Left ventricle myocardium superior (tissue), 1 donor: Measurements from ENCODE around the gene IL17D. TPM values are rescaled to one million over a fixed set of nuclear protein-coding genes. Genes with fewer than 3 reads are reported as not detected.
"Not testable (repeated sequence)": the region's sequence is repeated elsewhere in the genome, so short reads cannot be mapped to it uniquely, and the experiment has no call there.

ENCODE experiments used
- ATAC-seq: fragments of 200-7000 bp; cut with Tn5 transposase; one replicate; pipeline ENCODE4 v1.9.1; 2020; ENCODE audit warnings: mild to moderate bottlenecking, moderate library complexity
- DNase-seq: peaks from one replicate; pipeline ENCODE4 v3.0.0-alpha.2; 2020
- intact Hi-C: fragments of 100-400 bp; cut with micrococcal nuclease; formaldehyde crosslinking; loops from one replicate; pipeline ENCODE4 v1.11.0; 2022
- long read RNA-seq: library from polyadenylated mRNA; unstranded; transcript quantifications from one replicate; pipeline ENCODE4 v2.0.0, GENCODE V29; 2021
- total RNA-seq: library from RNA; stranded (reverse); fragmentation: NEBNext Ultra II Directional; extraction: Animal tissue kit (Norgen Biotek cat#: 25700); gene quantifications from one replicate; pipeline ENCODE4 v1.2.1, GENCODE V29; 2021
- donor health status: DM: no; HTN: yes; CAD: no; lungs with severe emphysema.

Gene IL17D, protein sequence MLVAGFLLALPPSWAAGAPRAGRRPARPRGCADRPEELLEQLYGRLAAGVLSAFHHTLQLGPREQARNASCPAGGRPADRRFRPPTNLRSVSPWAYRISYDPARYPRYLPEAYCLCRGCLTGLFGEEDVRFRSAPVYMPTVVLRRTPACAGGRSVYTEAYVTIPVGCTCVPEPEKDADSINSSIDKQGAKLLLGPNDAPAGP
- 0.55 TPM for total RNA-seq
- long read RNA-seq, partial matches to known transcripts, result 0 of 2 reads
- long read RNA-seq, other reads (novel, unspliced or antisense), result 2 of 2 reads

DNA sequence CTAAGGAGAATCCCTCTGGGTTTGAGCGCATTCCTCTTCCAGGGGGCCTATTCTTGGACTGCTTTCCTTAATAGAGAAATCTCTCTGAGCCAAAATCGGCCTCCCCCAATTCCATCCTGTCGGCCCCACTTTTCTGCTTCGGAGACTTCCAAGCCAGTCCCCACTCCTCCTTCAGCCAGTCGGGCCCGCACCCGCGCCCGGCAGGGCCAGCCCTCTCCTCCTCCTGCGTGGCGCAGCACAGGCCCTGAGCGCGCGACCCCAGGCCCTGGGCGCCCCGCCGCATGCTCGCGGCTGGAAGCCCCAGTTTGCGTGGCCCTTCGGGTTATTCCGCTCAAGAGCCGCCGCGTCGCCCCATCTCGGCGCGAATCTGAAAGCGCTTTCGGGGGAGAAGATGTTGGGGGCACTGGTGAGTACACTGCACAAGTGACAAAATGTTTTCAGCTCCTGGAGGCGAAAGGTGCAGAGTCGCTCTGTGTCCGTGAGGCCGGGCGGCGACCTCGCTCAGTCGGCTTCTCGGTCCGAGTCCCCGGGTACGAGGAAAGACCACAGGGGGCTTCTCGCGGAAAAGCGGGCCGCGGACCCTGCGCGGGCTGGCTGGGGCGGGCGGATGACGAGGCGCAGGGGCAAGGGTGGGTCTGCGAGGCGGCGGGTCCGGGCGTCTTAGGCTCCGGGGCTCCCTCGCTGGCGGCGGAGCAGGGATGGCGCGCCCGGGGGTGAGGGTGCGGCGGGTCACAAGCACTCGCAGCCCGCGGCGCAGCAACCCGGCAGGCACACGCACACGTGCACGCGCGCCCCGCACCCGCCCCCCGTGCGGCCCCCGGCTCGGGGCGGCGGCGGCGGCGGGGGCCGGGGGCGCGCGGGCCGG is at the start of gene IL17D:
Gene IL17D, plus strand, starts transcription at position 785 of the 865 bp plus-strand sequence. CDS start 303 bp downstream, outside the sequence.
- ATAC-seq, result peak; percentile 44
- peak; percentile 57 for DNase-seq
- intact Hi-C loops, result no loop called here

DNA sequence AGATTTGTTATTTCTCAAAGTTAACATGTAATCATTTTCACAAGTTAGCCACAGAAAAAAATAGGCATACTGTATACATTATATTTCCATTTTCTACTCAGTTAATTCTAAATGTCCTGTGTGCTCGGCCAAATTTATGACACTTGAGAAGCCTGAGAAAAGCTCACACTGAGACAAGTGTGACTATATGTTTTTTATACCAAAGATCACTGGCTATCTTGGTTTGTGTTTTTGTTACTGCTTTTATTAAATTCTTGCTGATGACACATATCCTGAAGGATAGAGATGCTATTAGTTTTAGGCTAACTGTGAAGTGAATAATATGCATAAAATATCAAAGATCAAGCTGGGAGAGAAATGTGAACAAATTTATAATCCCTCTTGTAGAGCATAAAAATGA is 49.3 kb upstream of the IL17D start:
- intact Hi-C loops, result no loop called here
- DNase-seq (no peak), ATAC-seq (no peak)

- intact Hi-C loops, result no loop called here
- ATAC-seq (no peak), DNase-seq (no peak)
Measured at GRCh38 chr13:20658451-20659040, 45.0 kb upstream of the IL17D start.

- intact Hi-C loops, result no loop called here
- ATAC-seq (no peak), DNase-seq (no peak)
Measured at GRCh38 chr13:20664351-20664750, 39.1 kb upstream of the IL17D start.

DNA sequence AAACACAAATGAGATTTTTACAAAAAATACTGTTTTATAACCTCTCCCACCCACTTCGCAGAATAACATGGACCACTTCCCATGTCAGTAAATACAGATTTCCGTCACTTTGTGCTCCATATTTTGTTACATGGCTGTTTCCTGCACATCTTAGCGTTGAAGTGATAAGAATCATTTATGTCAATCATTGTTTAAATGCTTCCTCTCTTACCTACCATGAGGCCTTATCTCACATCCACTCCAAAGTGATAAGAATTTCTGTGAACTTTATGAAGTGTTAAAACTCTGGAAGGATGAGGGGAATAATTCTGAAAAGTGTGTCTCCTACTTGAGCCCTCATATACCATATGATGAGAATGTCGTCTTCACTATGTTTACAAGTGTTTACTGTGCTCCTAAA is 36.6 kb upstream of the IL17D start:
- ATAC-seq, result no peak
- DNase-seq, result no peak
- intact Hi-C loops, result no loop called here

DNA sequence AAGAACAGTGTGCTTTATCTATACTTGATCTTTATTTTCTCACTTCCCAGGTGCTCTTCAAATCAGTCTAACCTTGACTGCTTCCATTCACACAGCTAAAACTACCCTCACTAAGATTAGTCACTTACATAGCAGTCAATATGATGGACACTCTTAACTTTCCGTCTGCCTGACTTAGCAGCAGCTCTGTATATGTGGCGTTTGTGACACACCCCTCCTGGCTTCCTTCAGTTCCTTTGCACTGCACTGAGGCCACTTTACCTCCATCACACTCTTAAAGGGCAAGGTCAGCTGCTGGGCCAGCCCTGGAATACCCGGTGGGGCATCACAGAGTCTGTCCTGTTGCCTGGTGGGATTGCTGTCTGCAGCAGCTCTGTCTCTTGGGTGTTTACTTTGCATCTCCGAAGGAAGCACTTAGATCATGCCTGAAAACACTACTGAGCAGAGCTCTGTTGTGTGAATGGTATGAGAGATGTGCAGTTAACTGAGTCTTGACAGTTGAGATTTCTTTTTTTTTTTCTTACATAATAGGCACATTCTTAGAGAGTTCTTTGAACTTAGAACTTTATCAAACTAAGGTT is 35.6 kb upstream of the IL17D start:
- DNase-seq (no peak), ATAC-seq (no peak)
- intact Hi-C loops, result no loop called here

DNA sequence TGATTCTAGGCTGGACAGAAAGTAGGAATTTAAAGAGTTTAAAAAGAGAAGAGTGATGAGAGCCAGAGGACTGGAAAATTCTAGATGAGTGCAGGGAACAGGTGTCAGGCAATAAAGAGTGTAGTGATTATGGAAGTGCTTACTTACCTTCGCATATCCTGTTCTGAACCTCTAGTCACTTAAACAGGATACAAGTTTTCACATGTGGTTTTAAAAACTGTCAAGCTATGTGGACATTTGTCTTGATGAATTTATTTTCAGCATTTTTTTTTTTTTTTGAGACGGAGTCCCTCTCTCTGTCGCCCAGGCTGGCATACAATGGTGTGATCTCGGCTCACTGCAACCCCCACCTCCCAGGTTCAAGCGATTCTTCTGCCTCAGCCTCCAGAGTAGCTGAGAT is 34.3 kb upstream of the IL17D start:
- ATAC-seq, result no peak
- no peak for DNase-seq
- intact Hi-C loops, result no loop called here

DNA sequence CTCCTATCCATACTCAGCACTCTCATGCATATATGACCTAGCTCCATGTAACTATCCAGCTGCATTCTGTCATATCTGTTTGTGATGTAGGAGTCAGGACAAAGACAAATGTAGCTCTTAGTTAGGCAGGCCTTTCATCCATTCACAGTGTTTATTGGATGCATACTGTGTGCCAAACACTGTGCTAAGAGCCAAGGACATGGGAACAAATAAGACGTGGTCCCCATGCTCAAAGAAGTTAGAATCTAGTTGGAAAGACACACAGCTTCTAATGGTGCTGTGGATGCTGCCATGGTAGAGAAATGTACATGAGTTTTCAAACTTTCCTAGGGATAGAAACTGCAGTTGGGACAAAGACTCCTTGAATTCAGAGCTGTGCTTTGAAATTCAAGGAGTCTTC is 31.7 kb upstream of the IL17D start:
- ATAC-seq (no peak), DNase-seq (no peak)
- intact Hi-C loops, result no loop called here

GRCh38 chr13:20672772-20673171 is 30.7 kb upstream of the IL17D start:
- intact Hi-C loops, result no loop called here
- DNase-seq (no peak), ATAC-seq (peak; percentile 56)

- intact Hi-C loops, result no loop called here
- ATAC-seq (no peak), DNase-seq (no peak)
Measured at GRCh38 chr13:20673715-20674114, 29.8 kb upstream of the IL17D start.

DNA sequence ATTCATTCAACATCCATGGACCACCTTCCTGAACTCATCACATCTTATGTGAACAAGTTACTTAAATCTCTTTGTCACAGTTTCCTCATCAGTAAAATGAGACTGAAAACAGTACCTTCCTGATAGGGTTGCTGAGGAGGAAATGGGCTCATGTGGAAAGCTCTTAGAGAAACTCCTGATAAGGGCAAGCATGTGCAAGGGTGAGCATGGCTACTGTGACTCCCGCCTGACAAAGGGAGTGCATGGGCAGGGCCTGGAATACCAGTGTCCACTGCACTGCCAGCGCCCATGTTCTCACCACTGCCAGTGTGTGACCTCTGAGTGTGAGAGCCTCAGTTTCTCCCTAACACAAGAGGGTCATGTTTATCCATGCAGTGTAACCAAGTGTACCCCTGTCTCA is 27.3 kb upstream of the IL17D start:
- DNase-seq (no peak), ATAC-seq (no peak)
- intact Hi-C loops, result no loop called here

DNA sequence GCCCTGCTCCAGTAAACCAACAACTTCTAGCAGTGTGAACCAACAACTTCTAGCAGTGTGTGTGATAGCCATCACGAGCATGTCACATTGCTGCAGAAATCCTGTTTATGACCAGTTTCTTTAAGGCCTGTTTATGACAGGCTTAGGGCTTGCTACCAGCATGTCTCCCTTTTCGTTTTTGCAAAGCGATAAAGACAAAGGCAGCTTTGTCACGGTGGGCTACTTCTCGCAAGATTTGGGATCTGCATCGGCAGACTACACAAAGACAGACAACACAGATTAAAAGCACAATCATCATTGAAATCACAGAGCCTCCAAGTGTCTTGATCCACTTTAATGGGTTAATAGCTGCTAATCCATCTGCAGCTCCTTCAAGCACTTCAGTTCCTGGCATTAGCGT is 24.9 kb upstream of the IL17D start:
- ATAC-seq, intact Hi-C loops, DNase-seq: not testable (repeated sequence)

GRCh38 chr13:20679879-20680278 is 23.6 kb upstream of the IL17D start:
- intact Hi-C loops, result no loop called here
- no peak for ATAC-seq
- no peak for DNase-seq

DNA sequence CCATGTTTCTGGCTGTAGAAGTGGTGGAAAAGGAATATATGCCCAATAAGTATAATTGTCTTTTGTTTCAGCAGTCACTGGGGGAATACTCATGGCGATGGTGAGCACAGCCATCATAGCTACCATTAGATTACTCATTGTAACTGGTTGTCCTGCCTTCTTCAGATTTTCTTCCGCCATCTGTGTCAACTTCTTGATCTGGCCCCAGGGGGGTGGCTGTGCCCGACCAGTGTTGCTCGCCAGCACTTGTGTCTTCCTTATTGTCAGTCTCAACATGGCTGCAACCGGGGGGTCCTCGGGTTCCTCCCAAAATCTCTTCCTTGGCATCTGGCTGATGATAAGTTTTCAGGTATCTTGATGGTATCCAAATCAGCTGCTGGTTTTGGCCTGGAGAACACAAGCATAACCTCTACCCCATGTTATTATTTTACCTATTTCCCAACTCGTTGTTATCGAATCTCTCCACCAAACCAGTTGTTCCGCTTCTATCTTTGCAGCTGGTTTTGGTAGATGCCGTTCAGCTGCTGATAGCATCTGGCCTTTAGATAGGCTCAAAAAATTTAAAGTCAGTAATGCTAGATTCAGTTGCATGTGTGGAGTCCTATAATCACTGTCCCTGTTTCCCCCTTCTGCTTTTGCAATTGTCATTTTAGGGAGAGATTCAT is 23.0 kb upstream of the IL17D start:
- intact Hi-C loops, result no loop called here

DNA sequence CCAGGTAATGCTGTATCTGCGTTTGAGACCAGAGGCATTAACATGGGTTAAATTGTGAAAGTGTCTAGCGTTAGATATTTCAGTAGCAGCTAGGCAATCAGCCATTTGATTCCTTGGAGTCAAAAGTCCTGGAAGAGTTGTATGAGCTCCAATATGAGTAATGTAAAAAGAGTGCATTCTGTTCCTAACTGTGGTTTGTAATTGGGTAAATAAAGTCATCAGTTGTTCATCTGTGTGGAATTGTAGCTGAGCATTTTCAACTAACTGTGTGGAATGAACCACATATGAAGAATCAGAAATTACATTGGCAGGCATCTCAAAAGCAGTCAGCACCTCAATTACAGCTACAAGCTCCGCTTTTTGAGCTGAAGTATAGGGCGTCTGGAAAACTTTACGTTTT is 22.0 kb upstream of the IL17D start:
- ATAC-seq, DNase-seq, intact Hi-C loops: not testable (repeated sequence)

More for the DNA sequence above, 23.0 kb upstream of the IL17D start:
- ATAC-seq, result no peak
- DNase-seq, result no peak

- DNase-seq, result no peak
- ATAC-seq, result no peak
- intact Hi-C loops, result no loop called here
Measured at GRCh38 chr13:20682061-20682460, 21.4 kb upstream of the IL17D start.

DNA sequence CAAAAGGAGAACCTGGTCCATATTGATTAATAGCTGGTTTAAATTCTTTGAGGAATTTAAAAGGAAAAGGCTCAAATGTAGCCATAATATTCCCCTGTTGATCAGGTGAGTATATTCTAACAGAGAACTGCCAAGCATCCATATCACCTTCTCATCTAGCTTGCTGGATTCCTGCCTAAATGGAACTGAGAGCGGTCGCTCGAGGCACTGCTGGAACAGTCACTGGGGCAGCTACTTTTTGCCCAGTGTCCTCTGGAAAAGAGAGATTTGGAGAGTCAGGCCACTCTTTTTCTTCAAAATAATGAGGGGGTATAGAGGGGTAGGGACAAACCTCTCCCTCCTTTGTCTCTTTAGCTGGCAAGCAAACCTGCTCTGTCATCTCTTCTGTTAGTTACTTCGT is 19.5 kb upstream of the IL17D start:
- no peak for ATAC-seq
- intact Hi-C loops, result no loop called here
- DNase-seq, result no peak

GRCh38 chr13:20684546-20684945 is 19.0 kb upstream of the IL17D start:
- intact Hi-C loops, result no loop called here
- ATAC-seq, result no peak
- no peak for DNase-seq

DNA sequence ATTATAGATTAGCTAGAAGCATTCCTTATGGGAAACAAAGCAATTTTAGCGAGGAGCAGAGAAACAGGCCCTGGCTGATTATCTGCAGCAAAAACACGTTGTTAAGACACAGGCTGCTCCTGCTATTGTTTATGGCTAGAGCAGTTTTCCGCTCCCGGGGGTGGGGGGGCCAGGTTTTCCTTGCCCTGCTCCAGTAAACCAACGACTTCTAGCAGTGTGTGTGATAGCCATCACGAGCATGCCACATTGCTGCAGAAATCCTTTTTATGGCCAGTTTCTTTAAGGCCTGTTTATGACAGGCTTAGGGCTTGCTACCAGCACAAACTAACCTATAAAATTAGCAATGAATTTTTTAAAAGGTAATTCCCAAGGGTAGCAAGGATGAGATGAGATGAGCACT is 18.4 kb upstream of the IL17D start:
- intact Hi-C loops, result no loop called here
- ATAC-seq, result no peak
- no peak for DNase-seq
